SU-DHL-6 (cell line): Measurements from ENCODE around the gene HSF5.

Experiments
- EZH2phosphoT487 ChIP-seq: fragments of 200-600 bp; sonication (generic), shearing (Covaris generic); conservative IDR thresholded peaks from 2 replicates; pipeline ENCODE4 v1.6.1; 2018; ENCODE audit warnings: mild to moderate bottlenecking, antibody characterized with exemption, low read length, moderate library complexity, mixed read lengths
- TF ChIP-seq, protein P1 (sequence below): fragments of 200-600 bp; sonication (generic); IDR thresholded peaks from one replicate; pipeline ENCODE4 v1.5.1; 2017; ENCODE audit warnings: antibody characterized with exemption, mild to moderate bottlenecking, low read length, moderate library complexity; ENCODE audit not compliant: insufficient read depth, poor library complexity, severe bottlenecking

DNA sequence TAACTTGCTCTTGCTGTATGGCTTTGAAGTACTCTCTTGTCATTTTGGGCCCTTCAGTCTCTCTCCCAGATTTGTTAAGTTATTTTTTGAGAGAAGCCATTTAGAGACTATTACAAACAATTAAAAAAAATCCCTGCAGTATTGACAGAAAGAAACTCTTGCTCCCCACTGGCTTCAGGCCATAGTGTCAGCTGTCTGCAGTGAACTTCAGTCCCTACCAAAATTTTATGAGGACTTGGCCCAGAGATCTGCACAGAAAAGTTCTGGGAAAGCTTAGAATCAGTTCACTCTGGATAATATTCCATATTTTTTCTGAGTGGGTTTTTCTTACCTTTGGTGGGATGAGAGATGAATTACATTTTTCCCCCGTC lies 105.4 kb downstream of the HSF5 start:
- TF ChIP-seq, protein P1, sequence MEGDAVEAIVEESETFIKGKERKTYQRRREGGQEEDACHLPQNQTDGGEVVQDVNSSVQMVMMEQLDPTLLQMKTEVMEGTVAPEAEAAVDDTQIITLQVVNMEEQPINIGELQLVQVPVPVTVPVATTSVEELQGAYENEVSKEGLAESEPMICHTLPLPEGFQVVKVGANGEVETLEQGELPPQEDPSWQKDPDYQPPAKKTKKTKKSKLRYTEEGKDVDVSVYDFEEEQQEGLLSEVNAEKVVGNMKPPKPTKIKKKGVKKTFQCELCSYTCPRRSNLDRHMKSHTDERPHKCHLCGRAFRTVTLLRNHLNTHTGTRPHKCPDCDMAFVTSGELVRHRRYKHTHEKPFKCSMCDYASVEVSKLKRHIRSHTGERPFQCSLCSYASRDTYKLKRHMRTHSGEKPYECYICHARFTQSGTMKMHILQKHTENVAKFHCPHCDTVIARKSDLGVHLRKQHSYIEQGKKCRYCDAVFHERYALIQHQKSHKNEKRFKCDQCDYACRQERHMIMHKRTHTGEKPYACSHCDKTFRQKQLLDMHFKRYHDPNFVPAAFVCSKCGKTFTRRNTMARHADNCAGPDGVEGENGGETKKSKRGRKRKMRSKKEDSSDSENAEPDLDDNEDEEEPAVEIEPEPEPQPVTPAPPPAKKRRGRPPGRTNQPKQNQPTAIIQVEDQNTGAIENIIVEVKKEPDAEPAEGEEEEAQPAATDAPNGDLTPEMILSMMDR = no peak
- TF ChIP-seq EZH2phosphoT487 = no peak
